ENCODE data around the gene EHD4. TPM values are rescaled to one million over a fixed set of nuclear protein-coding genes. Genes with fewer than 3 reads are reported as not detected.

The EHD4 gene
- total RNA-seq, 3 donors from 2014 or later = 26.4 to 39.0 (median 35.0) TPM

- peak in 2 of 3 donors; percentile 62 to 78 for DNase-seq
- Histone ChIP-seq H3K4me1 (ENCODE audit: low read depth) (no peaks in the 10 kb centered on the region), H3K36me3 (ENCODE audit: low read depth) (peaks cover 3% of the 10 kb centered on the region), H3K9me3 (no peaks in the 10 kb centered on the region), H3K4me3 (no peak overlapping the region)
- intact Hi-C loops (cut with DNase I, micrococcal nuclease) = no loop called here
- peak; percentile 74 for TF ChIP-seq CTCF (IDR thresholded peaks at IDR 0.05)
- peak; percentile 73 for ATAC-seq
These were observed 67.8 kb downstream of the EHD4 start for GRCh38 chr15:41904541-41905005.

DNA sequence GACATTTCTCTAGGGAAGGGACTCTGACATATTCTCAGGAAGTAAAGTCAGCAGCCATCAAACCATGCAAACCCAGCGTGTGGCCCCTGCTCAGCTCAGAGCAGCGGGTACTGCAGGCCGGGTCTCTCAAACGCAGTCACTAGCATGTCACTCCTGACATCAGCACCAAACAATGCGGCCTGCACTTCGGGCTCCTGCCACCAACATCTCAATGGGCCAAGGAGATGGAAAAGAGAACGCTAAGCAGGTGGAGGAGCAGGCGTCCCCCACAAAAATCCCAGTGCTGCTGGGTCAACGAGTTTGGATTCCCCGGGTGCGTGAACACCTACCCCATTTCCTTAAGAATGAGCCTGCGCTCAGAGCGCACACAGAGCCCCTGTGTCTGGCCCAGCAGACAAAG lies 68.6 kb downstream of the EHD4 start:
- Histone ChIP-seq H3K4me3 (no peak overlapping the region), H3K36me3 (ENCODE audit: low read depth) (no peaks in the 10 kb centered on the region), H3K9me3 (no peaks in the 10 kb centered on the region), H3K4me1 (ENCODE audit: low read depth) (no peaks in the 10 kb centered on the region)
- TF ChIP-seq CTCF (IDR thresholded peaks at IDR 0.05) = no peak
- intact Hi-C loops (cut with DNase I, micrococcal nuclease) = no loop called here
- DNase-seq (no peak), ATAC-seq (no peak)

DNA sequence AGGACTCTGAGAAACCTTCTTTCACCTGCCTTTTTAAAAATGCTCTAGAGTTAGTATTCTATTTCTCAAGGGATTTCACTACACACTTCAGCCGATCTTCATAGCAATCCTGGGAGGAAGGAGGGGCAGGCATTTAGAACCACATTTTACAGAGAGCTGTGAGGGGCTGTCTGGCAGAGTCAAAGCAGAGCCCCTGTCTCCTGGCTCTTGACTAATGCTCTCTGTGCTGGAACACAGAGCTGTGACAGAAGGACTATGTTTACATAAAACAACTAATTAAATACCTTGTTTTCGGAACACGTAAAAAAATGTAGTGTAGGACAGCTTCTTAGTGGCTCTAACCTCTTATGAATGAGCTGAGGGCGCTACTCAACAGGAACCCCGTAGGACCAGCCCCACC lies 70.9 kb downstream of the EHD4 start:
- Histone ChIP-seq H3K4me1 (ENCODE audit: low read depth) (no peaks in the 10 kb centered on the region), H3K9me3 (no peaks in the 10 kb centered on the region), H3K36me3 (ENCODE audit: low read depth) (no peaks in the 10 kb centered on the region), H3K4me3 (no peak overlapping the region)
- intact Hi-C loops (cut with DNase I, micrococcal nuclease) = no loop called here
- ATAC-seq (no peak), DNase-seq (no peak)
- no peak for TF ChIP-seq CTCF (IDR thresholded peaks at IDR 0.05)

DNA sequence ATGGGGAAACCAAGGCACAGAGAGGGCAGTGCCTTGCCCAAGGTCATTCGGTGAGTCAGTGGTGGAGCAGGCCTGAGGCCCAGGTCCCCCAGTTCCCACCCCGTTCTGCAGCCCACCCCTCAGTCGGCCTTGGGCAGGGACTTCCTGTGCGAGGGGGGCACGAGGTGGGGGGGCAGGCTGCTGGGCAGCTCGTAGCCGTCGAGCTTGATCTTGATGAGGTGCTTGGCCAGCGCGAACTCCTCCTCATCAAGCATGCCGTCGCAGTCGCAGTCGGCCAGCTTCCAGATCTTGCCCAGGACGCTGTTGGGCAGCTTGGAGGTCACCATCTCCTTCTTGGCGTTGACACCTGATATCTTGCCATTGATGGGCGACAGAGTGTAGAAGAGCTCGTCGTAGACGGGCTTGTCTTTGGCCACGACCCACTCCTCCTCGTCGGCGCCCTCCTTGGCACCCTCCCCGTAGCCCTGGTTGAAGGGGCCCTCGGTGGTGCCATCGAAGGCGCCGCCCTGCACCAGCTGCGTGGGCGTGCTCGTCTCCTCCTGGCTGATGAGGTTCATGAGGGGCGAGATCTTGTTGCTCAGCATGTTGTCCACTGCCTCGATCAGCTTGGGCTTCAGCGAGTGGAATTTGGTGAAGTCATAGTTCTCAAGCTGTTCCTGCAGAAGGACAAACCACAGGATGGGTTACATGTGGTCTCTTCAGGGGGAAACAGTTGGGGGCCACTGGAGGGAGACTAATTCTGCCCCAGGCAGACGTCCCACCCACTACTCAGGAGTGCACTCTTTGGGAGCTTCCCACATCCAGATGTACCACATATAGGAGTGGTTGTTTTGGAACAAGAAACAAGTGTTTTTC lies 71.6 kb downstream of the EHD4 start:
- no peak for DNase-seq
- TF ChIP-seq CTCF (IDR thresholded peaks at IDR 0.05) = no peak
- H3K4me1 ChIP-seq (ENCODE audit: low read depth) = no peaks in the 10 kb centered on the region

DNA sequence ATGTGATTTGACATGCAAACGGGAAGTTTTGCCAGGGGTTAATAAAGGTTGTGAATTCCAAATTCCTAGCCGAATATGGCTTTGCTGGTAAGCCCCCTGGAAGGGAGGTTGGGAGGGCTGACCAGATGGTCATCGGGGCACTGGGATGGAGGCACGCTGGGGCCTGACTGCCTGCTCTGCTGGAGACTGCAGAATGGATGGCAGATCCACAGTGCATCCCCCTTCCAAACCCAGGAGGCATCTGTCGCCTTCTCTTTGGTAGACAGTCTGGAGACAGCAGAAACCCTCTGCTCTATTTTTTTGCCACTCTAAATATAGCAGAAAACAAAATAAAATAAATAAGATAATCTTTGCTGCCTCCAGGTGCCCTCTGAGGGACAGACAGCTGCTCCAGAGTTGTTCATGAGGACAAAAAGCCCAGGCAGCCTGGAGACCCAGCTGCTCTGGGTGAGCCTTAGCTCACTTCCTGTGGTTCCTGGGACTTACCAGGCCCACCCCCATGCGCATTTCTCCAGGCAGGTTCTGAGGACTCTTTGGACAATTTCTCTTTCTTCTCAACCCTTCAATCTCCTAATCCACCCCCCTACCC lies 72.4 kb downstream of the EHD4 start:
- no peaks in the 10 kb centered on the region for H3K9me3 ChIP-seq
- no peaks in the 10 kb centered on the region for H3K36me3 ChIP-seq (ENCODE audit: low read depth)
- no peak for TF ChIP-seq CTCF (IDR thresholded peaks at IDR 0.05)
- no peak overlapping the region for H3K4me3 ChIP-seq
- H3K4me1 ChIP-seq (ENCODE audit: low read depth) = no peaks in the 10 kb centered on the region
- intact Hi-C loops (cut with DNase I, micrococcal nuclease) = no loop called here
- ATAC-seq (no peak), DNase-seq (no peak)

More for the DNA sequence above, 71.6 kb downstream of the EHD4 start:
- Histone ChIP-seq H3K9me3 (no peaks in the 10 kb centered on the region), H3K4me3 (no peak overlapping the region), H3K36me3 (ENCODE audit: low read depth) (no peaks in the 10 kb centered on the region)
- intact Hi-C loops (cut with DNase I, micrococcal nuclease) = no loop called here
- no peak for ATAC-seq
